A549 (cell line): ENCODE measurements around the gene CDIP1.

Experiments used
- BCL3 ChIP-seq: fragments of >200 bp; sonication (Bioruptor Twin); formaldehyde crosslinking; IDR thresholded peaks from 3 replicates; pipeline ENCODE4 v1.6.1; 2016
- CBX2 ChIP-seq: fragments of 200-600 bp; sonication (generic); IDR thresholded peaks from 2 replicates; pipeline ENCODE4 v1.6.1; 2016; ENCODE audit warnings: low read depth, mild to moderate bottlenecking, borderline replicate concordance
- CTCF ChIP-seq: fragments of >200 bp; sonication (Bioruptor Twin); formaldehyde crosslinking; IDR thresholded peaks from 3 replicates; pipeline ENCODE4 v1.5.1; 2016
- FOXS1 ChIP-seq: fragments of 250-450 bp; sonication (Bioruptor Pico); IDR thresholded peaks from 2 replicates; pipeline ENCODE4 v1.5.0; 2020; ENCODE audit warnings: mild to moderate bottlenecking, moderate library complexity
- HDAC2 ChIP-seq: fragments of 200-600 bp; sonication (generic); IDR thresholded peaks from 2 replicates; pipeline ENCODE4 v1.6.1; 2016
- HMGXB4 ChIP-seq: fragments of 250-450 bp; sonication (Bioruptor Pico); IDR thresholded peaks from 2 replicates; pipeline ENCODE4 v1.5.0; 2021; ENCODE audit warnings: mild to moderate bottlenecking, moderate library complexity, borderline replicate concordance
- JUNB ChIP-seq: fragments of >200 bp; sonication (Bioruptor Twin); formaldehyde crosslinking; IDR thresholded peaks from 2 replicates; pipeline ENCODE4 v1.6.1; 2016
- KDM1A ChIP-seq: fragments of 200-600 bp; sonication (generic); IDR thresholded peaks from 2 replicates; pipeline ENCODE4 v1.6.1; 2016; ENCODE audit warnings: low read depth, mild to moderate bottlenecking
- MAX ChIP-seq: IDR thresholded peaks from 2 replicates; pipeline ENCODE4 v1.6.1; 2012
- NR3C1 ChIP-seq: fragments of >200 bp; sonication (Bioruptor Twin); formaldehyde crosslinking; IDR thresholded peaks from 3 replicates; pipeline ENCODE4 v1.6.1; 2017
- POLR2A ChIP-seq: IDR thresholded peaks from 2 replicates; pipeline ENCODE4 v1.6.1; 2012; ENCODE audit warnings: mild to moderate bottlenecking, low read length
- RAD21 ChIP-seq, 2 experiments: fragments of >200 bp in 1 of 2; sonication (Bioruptor Twin) in 1 of 2; formaldehyde crosslinking in 1 of 2; IDR thresholded peaks in 1 of 2; conservative IDR thresholded peaks in 1 of 2; 2 replicates in 1 of 2; 3 replicates in 1 of 2; pipeline ENCODE4 v1.6.1; 2012 to 2018; ENCODE audit warnings: inconsistent platforms in 1 of 2
- SREBF2 ChIP-seq: fragments of 450-650 bp; IDR thresholded peaks from 2 replicates; pipeline ENCODE4 v1.6.1; 2014; ENCODE audit warnings: mild to moderate bottlenecking, moderate library complexity

GRCh38 chr16:4536391-4537106 is 2.0 kb downstream of the CDIP1 start:
- TF ChIP-seq POLR2A (no peak), RAD21 (conservative IDR thresholded peaks at IDR 0.05 in 1 of 2, IDR thresholded peaks at IDR 0.05 in 1 of 2) (no peak), MAX (no peak), KDM1A (no peak), BCL3 (no peak), CTCF (no peak), CBX2 (no peak), NR3C1 (no peak), HMGXB4 (CRISPR knock-in tag) (no peak), HDAC2 (no peak), JUNB (no peak), SREBF2 (no peak), FOXS1 (no peak)
